Suprapubic skin (tissue), 4 donors: ENCODE measurements around the gene ORAI2. TPM values are rescaled to one million over a fixed set of nuclear protein-coding genes. Genes with fewer than 3 reads are reported as not detected.
"Not testable (repeated sequence)": the region's sequence is repeated elsewhere in the genome, so short reads cannot be mapped to it uniquely, and the experiment has no call there.

Source experiments
- DNase-seq, 2 donors: peaks; one replicate each; pipeline ENCODE4 v3.0.0-alpha.2; 2019; ENCODE audit warnings: low spot score in 2 of 2
- H3K27ac ChIP-seq: fragments of 200-600 bp; sonication (generic); one replicate; pipeline ENCODE4 v1.5.1; 2019
- H3K27me3 ChIP-seq: fragments of 200-600 bp; sonication (generic); one replicate; pipeline ENCODE4 v1.5.1; 2019
- H3K36me3 ChIP-seq: fragments of 200-600 bp; sonication (generic); one replicate; pipeline ENCODE4 v1.5.1; 2019
- H3K4me1 ChIP-seq: fragments of 200-600 bp; sonication (generic); one replicate; pipeline ENCODE4 v1.5.1; 2019
- H3K4me3 ChIP-seq: fragments of 200-600 bp; sonication (generic); one replicate; pipeline ENCODE4 v1.5.1; 2019; ENCODE audit warnings: mild to moderate bottlenecking
- H3K9me3 ChIP-seq: fragments of 200-600 bp; sonication (generic); one replicate; pipeline ENCODE4 v1.5.1; 2019
- CTCF ChIP-seq, 2 donors: fragments of 200-600 bp in 1 of 2; fragments of 450-650 bp in 1 of 2; sonication (generic) in 1 of 2; IDR thresholded peaks; one replicate each; pipeline ENCODE4 v1.5.1; 2016 to 2019; ENCODE audit warnings: antibody characterized with exemption in 2 of 2, mild to moderate bottlenecking in 1 of 2, moderate library complexity in 1 of 2
- EP300 ChIP-seq: sonication (generic); formaldehyde crosslinking; IDR thresholded peaks from one replicate; pipeline ENCODE4 v1.6.1; 2017; ENCODE audit warnings: antibody characterized with exemption
- POLR2A ChIP-seq, 2 donors: fragments of 450-650 bp; IDR thresholded peaks; one replicate each; pipeline ENCODE4 v1.6.1; 2017; ENCODE audit warnings: antibody characterized with exemption in 2 of 2, mild to moderate bottlenecking in 2 of 2, moderate library complexity in 2 of 2
- POLR2AphosphoS5 ChIP-seq, 3 donors: sonication (generic); formaldehyde crosslinking; IDR thresholded peaks; one replicate each; pipeline ENCODE4 v1.6.1; 2017; ENCODE audit warnings: antibody characterized with exemption in 3 of 3
- WGBS: methylation state at CpG from one replicate; pipeline ENCODE4 v1.1.5; 2018; 5-methylcytosine and 5-hydroxymethylcytosine counted together
- total RNA-seq, 4 donors: library from RNA; depleted of rRNA; stranded (reverse); fragments of >200 nt; gene quantifications; one replicate each; pipeline ENCODE4 v1.1.0, GENCODE V29; 2016

ORAI2 gene
- total RNA-seq, 4 donors from 2014 or later: 4.3 to 7.0 (median 5.0) TPM

- Histone ChIP-seq H3K4me3 (no peak overlapping the region), H3K36me3 (peaks cover 32% of the 10 kb centered on the region), H3K4me1 (peaks cover 4% of the 10 kb centered on the region), H3K9me3 (no peaks in the 10 kb centered on the region), H3K27ac (no peak overlapping the region), H3K27me3 (no peaks in the 10 kb centered on the region)
- DNase-seq: no peak
- TF ChIP-seq POLR2A (IDR thresholded peaks at IDR 0.05) (no peak), CTCF (IDR thresholded peaks at IDR 0.05) (no peak), EP300 (no peak), POLR2AphosphoS5 (IDR thresholded peaks at IDR 0.05) (no peak)
- 70% methylated on average over 6 of the region's 7 CpGs for WGBS
Measured at GRCh38 chr7:102453319-102453718, 19.9 kb downstream of the ORAI2 start.

GRCh38 chr7:102454468-102454867 lies 21.1 kb downstream of the ORAI2 start:
- no peaks in the 10 kb centered on the region for H3K9me3 ChIP-seq
- TF ChIP-seq EP300: no peak
- no peak for TF ChIP-seq POLR2AphosphoS5 (IDR thresholded peaks at IDR 0.05)
- TF ChIP-seq POLR2A (IDR thresholded peaks at IDR 0.05): no peak
- TF ChIP-seq CTCF (IDR thresholded peaks at IDR 0.05): no peak
- H3K4me3 ChIP-seq: no peak overlapping the region
- H3K36me3 ChIP-seq: peaks cover 43% of the 10 kb centered on the region
- no peaks in the 10 kb centered on the region for H3K27me3 ChIP-seq
- no peak for DNase-seq
- H3K4me1 ChIP-seq: peaks cover 4% of the 10 kb centered on the region
- no peak overlapping the region for H3K27ac ChIP-seq
- 66% methylated on average over 5 of the region's 12 CpGs for WGBS

GRCh38 chr7:102454932-102455331 lies 21.6 kb downstream of the ORAI2 start:
- peaks cover 44% of the 10 kb centered on the region for H3K36me3 ChIP-seq
- H3K9me3 ChIP-seq, H3K4me1 ChIP-seq, H3K27ac ChIP-seq, DNase-seq, H3K27me3 ChIP-seq, H3K4me3 ChIP-seq: not testable (repeated sequence)
- WGBS: 88% methylated on average over 10 of the region's 10 CpGs

GRCh38 chr7:102455596-102455995 lies 22.2 kb downstream of the ORAI2 start:
- Histone ChIP-seq H3K4me3 (no peak overlapping the region), H3K9me3 (no peaks in the 10 kb centered on the region), H3K4me1 (peaks cover 4% of the 10 kb centered on the region), H3K27ac (no peak overlapping the region), H3K36me3 (peaks cover 44% of the 10 kb centered on the region), H3K27me3 (no peaks in the 10 kb centered on the region)
- no peak for TF ChIP-seq POLR2A (IDR thresholded peaks at IDR 0.05)
- no peak for TF ChIP-seq CTCF (IDR thresholded peaks at IDR 0.05)
- TF ChIP-seq POLR2AphosphoS5 (IDR thresholded peaks at IDR 0.05): no peak
- TF ChIP-seq EP300: no peak
- no peak for DNase-seq
- 90% methylated on average over 2 of the region's 11 CpGs for WGBS

- no peak for TF ChIP-seq CTCF (IDR thresholded peaks at IDR 0.05)
- TF ChIP-seq POLR2AphosphoS5 (IDR thresholded peaks at IDR 0.05): no peak
- TF ChIP-seq POLR2A (IDR thresholded peaks at IDR 0.05): no peak
- TF ChIP-seq EP300: no peak
- Histone ChIP-seq H3K27me3 (no peaks in the 10 kb centered on the region), H3K9me3 (no peaks in the 10 kb centered on the region), H3K4me1 (peaks cover 4% of the 10 kb centered on the region), H3K4me3 (no peak overlapping the region), H3K27ac (no peak overlapping the region), H3K36me3 (peaks cover 44% of the 10 kb centered on the region)
- DNase-seq: no peak
- WGBS: 77% methylated on average over 10 of the region's 10 CpGs
Measured at GRCh38 chr7:102456327-102456726, 23.0 kb downstream of the ORAI2 start.

- 94% methylated on average over 29 of the region's 40 CpGs for WGBS
- H3K4me1 ChIP-seq: no peaks in the 10 kb centered on the region
- no peak for DNase-seq
- no peak for TF ChIP-seq CTCF (IDR thresholded peaks at IDR 0.05)
- peaks cover 44% of the 10 kb centered on the region for H3K36me3 ChIP-seq
- H3K9me3 ChIP-seq: no peaks in the 10 kb centered on the region
- no peak overlapping the region for H3K27ac ChIP-seq
- no peaks in the 10 kb centered on the region for H3K27me3 ChIP-seq
- H3K4me3 ChIP-seq: no peak overlapping the region
Measured at GRCh38 chr7:102457352-102457924, 24.1 kb downstream of the ORAI2 start.
